ENCODE results near the gene NUP50. TPM values are rescaled to one million over a fixed set of nuclear protein-coding genes. Genes with fewer than 3 reads are reported as not detected.

Gene NUP50
- total and polyA plus RNA-seq, 2 donors (not counting 1 experiment from before 2014, with no cell fraction given), result 17.4 to 29.2 TPM

DNA sequence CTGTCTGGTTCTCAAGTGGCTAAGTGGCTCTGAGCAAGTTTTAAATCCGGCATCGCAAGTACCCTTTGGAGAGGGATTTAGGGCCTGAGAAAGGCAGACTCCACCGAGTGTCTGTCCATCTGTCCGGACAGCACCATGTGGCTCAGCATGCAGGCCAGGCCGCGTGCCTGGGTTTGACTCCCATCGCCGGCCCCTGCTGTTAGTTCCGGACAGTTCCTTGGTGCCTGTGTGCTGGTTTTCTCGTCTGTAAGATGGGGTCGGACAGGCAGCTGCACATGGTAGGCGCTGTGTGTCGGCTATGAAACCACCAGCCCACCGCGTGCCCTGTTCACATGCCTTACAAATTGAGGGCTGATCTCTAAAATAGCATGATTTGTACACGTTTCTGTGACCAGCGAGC lies 31.0 kb downstream of the NUP50 start:
- Histone ChIP-seq H3K9ac (ENCODE audit: insufficient read depth, low read length) (no peak overlapping the region), H4K20me1 (ENCODE audit: control insufficient read depth, extremely low read depth, insufficient read depth, low read length) (no peaks in the 10 kb centered on the region), H3K4me3 (replicated peaks in 1 of 4; ENCODE audit: control extremely low read depth in 1 of 4, insufficient read depth in 1 of 4, low read depth in 3 of 4, low read length in 4 of 4) (no peak overlapping the region), H3K4me1 (ENCODE audit: control insufficient read depth, extremely low read depth, insufficient read depth, low read length) (no peaks in the 10 kb centered on the region), H3K36me3 (ENCODE audit: control insufficient read depth, insufficient read depth, low read length) (peaks cover 8% of the 10 kb centered on the region), H3K27ac (ENCODE audit: insufficient read depth, low read length) (no peak overlapping the region), H2AFZ (ENCODE audit: low read length) (no peak overlapping the region), H3K79me2 (ENCODE audit: control insufficient read depth, insufficient read depth, low read length) (no peaks in the 10 kb centered on the region), H3K9me3 (ENCODE audit: control insufficient read depth, insufficient read depth, low read depth, low read length) (no peaks in the 10 kb centered on the region), H3K4me2 (ENCODE audit: extremely low read depth, insufficient read depth, low read length) (no peak overlapping the region), H3K27me3 (ENCODE audit: control insufficient read depth, insufficient read depth, low read length) (no peaks in the 10 kb centered on the region)
- no peak for DNase-seq (ENCODE audit: low read depth in 2 of 2)
- TF ChIP-seq, protein P1, sequence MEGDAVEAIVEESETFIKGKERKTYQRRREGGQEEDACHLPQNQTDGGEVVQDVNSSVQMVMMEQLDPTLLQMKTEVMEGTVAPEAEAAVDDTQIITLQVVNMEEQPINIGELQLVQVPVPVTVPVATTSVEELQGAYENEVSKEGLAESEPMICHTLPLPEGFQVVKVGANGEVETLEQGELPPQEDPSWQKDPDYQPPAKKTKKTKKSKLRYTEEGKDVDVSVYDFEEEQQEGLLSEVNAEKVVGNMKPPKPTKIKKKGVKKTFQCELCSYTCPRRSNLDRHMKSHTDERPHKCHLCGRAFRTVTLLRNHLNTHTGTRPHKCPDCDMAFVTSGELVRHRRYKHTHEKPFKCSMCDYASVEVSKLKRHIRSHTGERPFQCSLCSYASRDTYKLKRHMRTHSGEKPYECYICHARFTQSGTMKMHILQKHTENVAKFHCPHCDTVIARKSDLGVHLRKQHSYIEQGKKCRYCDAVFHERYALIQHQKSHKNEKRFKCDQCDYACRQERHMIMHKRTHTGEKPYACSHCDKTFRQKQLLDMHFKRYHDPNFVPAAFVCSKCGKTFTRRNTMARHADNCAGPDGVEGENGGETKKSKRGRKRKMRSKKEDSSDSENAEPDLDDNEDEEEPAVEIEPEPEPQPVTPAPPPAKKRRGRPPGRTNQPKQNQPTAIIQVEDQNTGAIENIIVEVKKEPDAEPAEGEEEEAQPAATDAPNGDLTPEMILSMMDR (conservative IDR thresholded peaks at IDR 0.05 in 1 of 2, IDR thresholded peaks at IDR 0.05 in 1 of 2; ENCODE audit: low read depth in 1 of 2, low read length in 2 of 2), result no peak
- TF ChIP-seq EZH2 (IDR thresholded peaks at IDR 0.05; ENCODE audit: low read length, missing control alignments), result no peak

DNA sequence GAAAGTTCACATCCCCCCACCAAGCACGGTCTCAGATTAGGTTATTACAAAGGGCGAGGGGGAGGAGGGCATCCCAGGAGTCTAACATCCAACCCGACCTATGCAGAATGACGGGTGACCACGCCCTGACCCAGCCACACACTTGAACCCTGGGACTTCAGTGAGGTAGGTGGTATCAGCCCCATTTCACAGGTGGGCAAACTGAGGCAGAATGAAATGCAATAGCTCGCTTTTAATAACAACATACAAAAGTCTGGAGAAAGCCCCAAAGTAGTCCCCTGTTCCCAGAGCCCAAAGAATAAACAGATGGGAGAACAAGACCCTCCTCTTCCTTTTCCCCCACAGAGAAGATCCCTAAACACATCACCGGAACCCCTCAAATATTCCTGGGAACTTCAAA lies 31.9 kb downstream of the NUP50 start:
- H2AFZ ChIP-seq (ENCODE audit: low read length), result no peak overlapping the region
- peaks cover 8% of the 10 kb centered on the region for H3K36me3 ChIP-seq (ENCODE audit: control insufficient read depth, insufficient read depth, low read length)
- no peak overlapping the region for H3K4me3 ChIP-seq (replicated peaks in 1 of 4; ENCODE audit: control extremely low read depth in 1 of 4, insufficient read depth in 1 of 4, low read depth in 3 of 4, low read length in 4 of 4)
- H3K27me3 ChIP-seq (ENCODE audit: control insufficient read depth, insufficient read depth, low read length), result no peaks in the 10 kb centered on the region
- H3K9ac ChIP-seq (ENCODE audit: insufficient read depth, low read length), result no peak overlapping the region
- H4K20me1 ChIP-seq (ENCODE audit: control insufficient read depth, extremely low read depth, insufficient read depth, low read length), result no peaks in the 10 kb centered on the region
- peaks cover 1% of the 10 kb centered on the region for H3K4me1 ChIP-seq (ENCODE audit: control insufficient read depth, extremely low read depth, insufficient read depth, low read length)
- H3K4me2 ChIP-seq (ENCODE audit: extremely low read depth, insufficient read depth, low read length), result no peak overlapping the region
- no peaks in the 10 kb centered on the region for H3K79me2 ChIP-seq (ENCODE audit: control insufficient read depth, insufficient read depth, low read length)
- no peak for DNase-seq (ENCODE audit: low read depth in 2 of 2)
- no peaks in the 10 kb centered on the region for H3K9me3 ChIP-seq (ENCODE audit: control insufficient read depth, insufficient read depth, low read depth, low read length)
- TF ChIP-seq EZH2 (IDR thresholded peaks at IDR 0.05; ENCODE audit: low read length, missing control alignments), result no peak
- TF ChIP-seq, protein P1 (conservative IDR thresholded peaks at IDR 0.05 in 1 of 2, IDR thresholded peaks at IDR 0.05 in 1 of 2; ENCODE audit: low read depth in 1 of 2, low read length in 2 of 2), result no peak
- no peak overlapping the region for H3K27ac ChIP-seq (ENCODE audit: insufficient read depth, low read length)

DNA sequence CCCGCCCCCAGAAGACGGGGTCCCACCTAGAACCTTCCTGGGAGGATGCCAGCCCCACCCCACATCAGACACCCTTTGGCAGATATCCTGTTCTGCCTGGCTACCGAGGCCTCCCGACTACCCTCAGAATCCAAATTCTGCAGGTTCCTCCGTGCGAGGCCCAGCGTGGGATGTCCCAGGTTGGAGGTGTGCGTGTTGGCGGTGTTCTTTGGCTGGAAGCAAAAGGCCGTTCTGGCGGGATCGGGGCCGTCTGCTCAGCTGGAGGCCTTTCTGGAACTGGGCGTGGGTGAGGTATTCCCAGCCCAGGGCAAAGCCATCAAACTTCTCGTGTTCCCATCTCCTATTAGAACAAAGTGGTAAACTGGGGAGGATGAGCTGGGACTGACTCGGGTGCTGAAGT lies 32.6 kb downstream of the NUP50 start:
- Histone ChIP-seq H3K79me2 (ENCODE audit: control insufficient read depth, insufficient read depth, low read length) (no peaks in the 10 kb centered on the region), H3K4me1 (ENCODE audit: control insufficient read depth, extremely low read depth, insufficient read depth, low read length) (peaks cover 4% of the 10 kb centered on the region), H3K36me3 (ENCODE audit: control insufficient read depth, insufficient read depth, low read length) (peaks cover 8% of the 10 kb centered on the region), H3K27me3 (ENCODE audit: control insufficient read depth, insufficient read depth, low read length) (no peaks in the 10 kb centered on the region), H4K20me1 (ENCODE audit: control insufficient read depth, extremely low read depth, insufficient read depth, low read length) (no peaks in the 10 kb centered on the region), H3K9ac (ENCODE audit: insufficient read depth, low read length) (no peak overlapping the region), H3K27ac (ENCODE audit: insufficient read depth, low read length) (no peak overlapping the region), H3K4me2 (ENCODE audit: extremely low read depth, insufficient read depth, low read length) (no peak overlapping the region), H2AFZ (ENCODE audit: low read length) (no peak overlapping the region), H3K9me3 (ENCODE audit: control insufficient read depth, insufficient read depth, low read depth, low read length) (no peaks in the 10 kb centered on the region), H3K4me3 (replicated peaks in 1 of 4; ENCODE audit: control extremely low read depth in 1 of 4, insufficient read depth in 1 of 4, low read depth in 3 of 4, low read length in 4 of 4) (no peak overlapping the region)
- no peak for DNase-seq (ENCODE audit: low read depth in 2 of 2)
- TF ChIP-seq, protein P1 (conservative IDR thresholded peaks at IDR 0.05 in 1 of 2, IDR thresholded peaks at IDR 0.05 in 1 of 2; ENCODE audit: low read depth in 1 of 2, low read length in 2 of 2), result no peak
- no peak for TF ChIP-seq EZH2 (IDR thresholded peaks at IDR 0.05; ENCODE audit: low read length, missing control alignments)

All from fibroblast of lung (primary cell).